Measurements from ENCODE around the gene C8A. TPM values are rescaled to one million over a fixed set of nuclear protein-coding genes. Genes with fewer than 3 reads are reported as not detected.

C8A gene
- total RNA-seq, 1 experiment from 2014 or later: not detected

DNA sequence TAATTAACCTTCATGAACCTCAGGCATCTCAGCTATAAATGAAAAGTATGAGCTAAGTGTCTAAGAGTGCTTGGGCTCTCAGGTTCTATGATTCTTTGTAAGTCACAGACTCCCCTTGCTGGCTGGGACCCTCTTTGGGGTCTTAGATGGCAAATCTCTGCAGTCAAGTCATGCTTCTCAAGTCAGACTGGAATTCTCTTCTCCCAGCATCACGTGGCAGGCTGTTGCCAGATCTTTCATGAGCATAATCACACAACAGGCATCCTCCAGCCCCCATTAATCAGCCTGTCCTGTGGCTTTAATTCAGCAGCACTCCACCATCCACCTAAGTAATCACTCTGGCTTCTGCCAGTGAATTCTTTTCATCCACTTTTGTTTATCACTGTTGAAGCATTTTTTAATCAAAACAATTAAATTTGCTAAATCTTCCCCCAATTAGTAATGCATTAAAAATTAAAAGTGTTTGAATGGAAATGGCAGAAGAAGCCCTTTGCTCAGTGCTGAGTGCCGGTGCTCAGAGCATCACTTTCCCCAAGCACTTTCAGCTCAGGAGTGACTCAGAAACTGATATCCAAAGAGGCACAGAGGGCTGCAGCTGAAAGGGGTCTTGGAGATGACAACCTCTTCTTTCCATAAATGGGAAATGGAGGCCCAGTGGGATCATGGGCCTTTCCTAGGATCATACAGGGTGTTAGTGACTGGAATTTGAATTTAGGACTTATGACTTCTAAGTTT, 50.2 kb downstream of the C8A start:
- no peak for DNase-seq
- no peaks in the 10 kb centered on the region for H3K9me3 ChIP-seq
- H3K4me3 ChIP-seq: no peak overlapping the region
- no peaks in the 10 kb centered on the region for H3K36me3 ChIP-seq
- H3K27me3 ChIP-seq: no peaks in the 10 kb centered on the region

DNA sequence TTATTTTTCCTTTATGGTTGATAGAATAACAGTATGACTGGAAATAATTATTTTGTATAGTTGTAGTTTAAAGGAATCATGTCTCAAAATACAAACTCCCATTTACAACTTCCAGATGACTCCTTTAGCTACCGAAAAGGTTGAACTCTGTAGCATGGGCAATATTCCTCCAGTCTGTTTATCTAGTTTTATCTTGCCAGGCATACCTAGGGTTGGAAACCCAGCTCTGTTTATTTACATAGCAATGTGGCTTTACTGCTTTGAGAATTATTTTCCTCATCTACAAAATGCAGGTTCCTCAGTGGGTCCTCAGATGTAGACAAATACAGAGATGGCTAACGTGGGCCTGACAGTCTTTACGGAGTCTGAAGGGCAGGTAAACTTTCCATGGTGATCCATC, 51.1 kb downstream of the C8A start:
- Histone ChIP-seq H3K4me3 (no peak overlapping the region), H3K9me3 (no peaks in the 10 kb centered on the region), H3K27me3 (no peaks in the 10 kb centered on the region), H3K36me3 (no peaks in the 10 kb centered on the region)
- no peak for DNase-seq

DNA sequence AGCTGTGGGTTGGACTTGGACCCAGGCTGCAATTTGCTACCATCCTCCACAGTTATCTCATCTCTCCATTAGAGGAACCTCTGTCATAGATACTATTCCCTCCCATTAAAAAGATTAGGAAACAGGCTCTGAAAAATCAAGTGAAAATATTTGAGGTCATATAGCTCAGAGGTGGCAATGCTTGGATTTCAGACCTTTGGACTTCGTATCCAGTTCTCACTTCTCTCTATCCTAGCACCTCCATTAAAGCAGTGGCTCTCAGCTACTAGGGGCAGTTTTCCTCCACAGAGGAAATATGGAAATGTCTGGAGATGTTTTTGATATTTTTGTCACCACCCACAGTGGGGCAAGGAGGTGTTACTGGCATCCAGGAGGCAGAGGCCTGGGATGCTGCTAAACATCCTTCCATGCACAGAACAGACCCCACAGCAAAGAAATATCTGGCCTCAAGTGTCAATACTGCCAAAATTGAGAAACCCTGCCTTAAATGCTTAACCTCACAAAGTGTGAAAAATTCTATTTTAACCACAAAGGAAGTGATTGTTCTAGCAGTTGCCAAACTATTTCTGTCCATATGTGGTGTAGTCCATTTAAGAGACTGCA, 54.1 kb downstream of the C8A start:
- Histone ChIP-seq H3K9me3 (no peaks in the 10 kb centered on the region), H3K27me3 (no peaks in the 10 kb centered on the region), H3K36me3 (no peaks in the 10 kb centered on the region), H3K4me3 (no peak overlapping the region)
- no peak for DNase-seq

DNA sequence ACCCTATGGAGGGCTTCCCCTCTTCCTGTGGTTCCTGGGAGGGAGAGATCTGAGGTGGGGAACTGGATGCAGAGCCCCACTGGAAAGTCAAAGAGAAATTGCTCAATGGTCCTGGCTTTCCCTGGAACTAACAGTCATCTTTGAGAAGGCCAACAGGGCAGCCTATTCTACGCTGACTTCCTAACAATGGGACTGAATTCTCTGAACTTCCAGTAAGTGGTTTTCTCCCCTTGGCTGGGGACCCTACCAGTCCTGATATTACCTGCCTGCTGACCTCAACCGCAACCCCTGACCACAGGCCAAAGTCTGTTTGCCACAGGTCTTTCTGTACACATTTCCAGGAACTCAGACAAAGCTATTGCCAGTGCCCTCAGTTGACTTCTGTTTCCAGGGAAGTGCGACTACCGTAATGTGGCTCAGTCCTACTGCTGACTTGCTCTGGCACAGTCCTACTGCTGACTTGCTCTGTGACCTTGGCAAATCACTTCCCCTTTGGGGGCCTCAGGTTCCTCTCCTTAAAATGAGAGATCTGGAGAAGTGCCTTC, 55.9 kb downstream of the C8A start:
- no peak overlapping the region for H3K4me3 ChIP-seq
- H3K9me3 ChIP-seq: no peaks in the 10 kb centered on the region
- H3K27me3 ChIP-seq: no peaks in the 10 kb centered on the region
- no peaks in the 10 kb centered on the region for H3K36me3 ChIP-seq
- DNase-seq: no peak

DNA sequence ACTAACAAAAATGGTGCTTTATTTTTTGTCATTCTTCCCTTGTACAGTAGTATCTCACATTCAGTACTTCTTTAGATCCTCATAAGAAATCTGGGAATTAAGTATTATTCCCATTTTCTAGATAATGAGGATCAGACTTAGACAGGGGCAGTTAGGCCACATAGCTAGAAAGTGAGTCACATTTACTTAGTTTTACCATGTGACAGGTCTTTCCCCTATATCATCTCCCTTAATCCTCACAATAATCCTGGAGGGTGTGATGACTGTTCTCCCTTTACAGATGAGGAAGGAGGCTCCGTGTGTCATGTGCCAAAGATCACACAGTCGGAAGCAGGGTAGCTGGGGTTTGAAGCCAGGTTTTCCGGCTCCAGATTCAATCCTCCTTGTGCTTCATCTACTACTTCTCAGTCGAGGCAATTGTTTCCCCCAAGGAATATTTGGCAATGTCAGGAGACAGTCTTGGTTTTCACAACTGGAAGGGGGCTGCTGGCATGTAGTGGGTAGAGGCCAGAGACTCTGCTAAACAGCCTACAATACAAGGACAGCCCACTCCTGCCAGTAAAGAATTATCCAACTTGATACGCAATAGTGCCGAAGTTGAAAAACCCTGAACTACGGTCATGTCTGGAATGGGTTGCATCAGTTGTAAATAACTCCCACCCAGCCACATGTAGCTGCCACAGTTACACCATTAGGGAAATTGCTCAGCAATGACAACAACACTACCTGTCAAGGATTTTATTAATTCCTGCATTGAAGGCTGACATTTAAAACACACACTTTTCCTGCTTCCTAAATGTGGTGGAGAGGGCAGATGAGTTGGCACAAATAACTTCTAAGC, 56.7 kb downstream of the C8A start:
- no peaks in the 10 kb centered on the region for H3K36me3 ChIP-seq
- DNase-seq: peak; percentile 46
- no peak overlapping the region for H3K4me3 ChIP-seq
- no peaks in the 10 kb centered on the region for H3K9me3 ChIP-seq
- no peaks in the 10 kb centered on the region for H3K27me3 ChIP-seq

DNA sequence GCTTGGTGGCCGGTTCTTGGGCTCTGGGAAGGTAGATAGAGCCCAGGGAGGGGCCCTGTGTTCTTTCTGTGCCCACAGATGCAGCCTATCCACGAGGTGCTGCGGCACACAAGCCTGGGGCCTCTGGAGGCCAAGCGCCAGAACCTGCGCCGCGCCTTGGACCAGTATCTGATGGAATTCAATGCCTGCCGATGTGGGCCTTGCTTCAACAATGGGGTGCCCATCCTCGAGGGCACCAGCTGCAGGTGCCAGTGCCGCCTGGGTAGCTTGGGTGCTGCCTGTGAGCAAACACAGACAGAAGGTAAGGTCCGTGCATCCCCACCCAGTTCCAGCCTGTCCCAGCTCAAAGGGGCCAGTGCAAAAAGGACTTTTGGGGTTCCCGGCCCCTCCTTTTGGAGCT, 57.7 kb downstream of the C8A start:
- Histone ChIP-seq H3K36me3 (no peaks in the 10 kb centered on the region), H3K4me3 (no peak overlapping the region), H3K27me3 (no peaks in the 10 kb centered on the region), H3K9me3 (no peaks in the 10 kb centered on the region)
- no peak for DNase-seq

DNA sequence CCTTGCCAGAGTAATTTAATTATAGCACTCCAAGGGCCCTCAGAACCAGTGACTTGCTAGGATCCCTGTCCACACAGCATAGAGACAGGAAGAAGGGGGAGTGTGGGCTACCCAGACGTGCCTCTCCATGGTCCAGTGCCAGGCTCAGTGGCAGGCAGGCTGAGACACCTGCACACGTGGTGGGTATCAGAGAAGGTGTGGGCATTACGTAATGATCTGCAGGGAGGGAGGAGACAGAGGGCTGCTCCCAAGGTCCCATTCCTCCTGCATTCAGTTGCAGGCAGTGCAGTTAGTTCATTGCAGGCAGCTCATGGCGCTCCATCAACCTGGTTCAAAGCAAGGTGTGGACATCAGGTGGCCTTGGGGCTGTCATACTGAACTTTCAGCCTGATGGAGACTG, 61.4 kb downstream of the C8A start:
- no peak overlapping the region for H3K4me3 ChIP-seq
- DNase-seq: no peak
- no peaks in the 10 kb centered on the region for H3K27me3 ChIP-seq
- no peaks in the 10 kb centered on the region for H3K36me3 ChIP-seq
- H3K9me3 ChIP-seq: no peaks in the 10 kb centered on the region

DNA sequence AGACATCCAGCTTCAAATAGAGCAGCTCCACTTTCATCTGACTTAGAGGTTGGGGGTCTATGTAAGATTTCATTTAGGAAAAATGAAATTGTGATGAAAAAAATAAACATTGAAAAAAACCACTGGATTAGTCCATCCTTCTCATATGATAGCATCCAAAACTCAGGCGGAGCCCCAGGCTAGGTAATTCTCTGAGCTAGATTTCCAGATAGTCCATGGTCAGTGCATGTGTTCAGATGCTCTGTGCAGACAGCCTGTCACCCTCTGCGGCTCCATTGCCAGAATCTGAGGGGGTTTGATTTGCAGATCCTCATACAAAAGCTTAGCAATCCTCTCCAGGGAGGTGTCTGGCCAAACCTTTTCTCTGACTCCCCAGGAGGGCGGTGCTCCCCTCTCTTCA, 62.0 kb downstream of the C8A start:
- DNase-seq: no peak
- no peaks in the 10 kb centered on the region for H3K27me3 ChIP-seq
- H3K4me3 ChIP-seq: no peak overlapping the region
- H3K36me3 ChIP-seq: no peaks in the 10 kb centered on the region
- no peaks in the 10 kb centered on the region for H3K9me3 ChIP-seq

DNA sequence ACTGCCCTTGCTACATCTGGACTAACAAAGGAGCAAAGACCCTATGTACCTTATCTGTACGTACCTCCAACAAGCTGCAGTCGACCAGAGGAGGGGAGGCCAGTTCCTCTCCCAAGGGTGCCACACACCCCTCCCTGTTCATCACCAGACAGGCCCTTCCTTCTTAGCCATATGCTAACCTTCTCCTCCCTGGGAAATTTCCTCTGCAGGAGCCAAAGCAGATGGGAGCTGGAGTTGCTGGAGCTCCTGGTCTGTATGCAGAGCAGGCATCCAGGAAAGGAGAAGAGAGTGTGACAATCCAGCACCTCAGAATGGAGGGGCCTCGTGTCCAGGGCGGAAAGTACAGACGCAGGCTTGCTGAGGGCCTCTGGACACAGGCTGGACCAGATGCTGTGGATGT, 62.8 kb downstream of the C8A start:
- DNase-seq: no peak
- Histone ChIP-seq H3K27me3 (no peaks in the 10 kb centered on the region), H3K36me3 (no peaks in the 10 kb centered on the region), H3K4me3 (no peak overlapping the region), H3K9me3 (no peaks in the 10 kb centered on the region)

DNA sequence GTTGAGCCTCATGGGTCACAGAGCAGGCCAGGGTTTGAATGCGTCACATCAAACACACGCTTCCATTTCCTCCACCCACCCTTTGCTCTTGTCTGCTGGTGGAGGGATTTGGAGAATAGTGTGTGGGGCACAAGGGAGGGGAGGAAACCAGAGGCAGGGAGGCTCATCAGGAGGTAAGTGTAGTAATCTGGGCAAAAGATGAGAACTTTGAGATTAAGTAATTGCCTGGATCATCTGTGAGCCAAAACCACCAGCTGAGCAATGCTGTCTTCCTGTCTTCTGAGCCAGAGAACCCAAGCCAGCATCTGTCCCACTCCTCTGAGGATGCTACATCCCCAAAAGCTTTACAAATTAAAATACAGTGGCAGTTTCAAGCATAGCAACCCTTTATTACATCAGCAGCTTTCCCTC, 66.0 kb downstream of the C8A start:
- H3K36me3 ChIP-seq: no peaks in the 10 kb centered on the region
- peak; percentile 22 for DNase-seq
- no peaks in the 10 kb centered on the region for H3K9me3 ChIP-seq
- H3K4me3 ChIP-seq: no peak overlapping the region
- no peaks in the 10 kb centered on the region for H3K27me3 ChIP-seq

DNA sequence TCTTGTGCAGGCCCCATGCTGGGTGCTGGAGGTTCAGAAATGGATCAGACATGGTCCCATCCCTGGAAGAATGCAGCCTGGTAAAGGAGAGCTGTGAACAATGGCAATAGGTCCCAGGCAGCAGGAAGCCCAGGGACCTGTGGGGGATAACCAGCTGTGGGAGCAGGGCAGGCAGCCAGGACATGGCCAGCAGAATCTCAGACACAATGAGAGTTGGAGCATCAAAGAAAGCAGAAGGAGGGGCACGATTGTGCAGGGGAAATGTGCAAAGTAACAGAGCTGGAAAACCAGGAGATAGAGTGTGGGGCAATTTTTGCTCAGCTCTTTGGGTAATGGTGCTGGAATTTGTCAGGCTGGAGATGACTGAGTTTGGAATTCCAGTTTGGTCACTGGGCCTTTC, 66.9 kb downstream of the C8A start:
- Histone ChIP-seq H3K4me3 (no peak overlapping the region), H3K9me3 (no peaks in the 10 kb centered on the region), H3K27me3 (no peaks in the 10 kb centered on the region), H3K36me3 (no peaks in the 10 kb centered on the region)
- no peak for DNase-seq

DNA sequence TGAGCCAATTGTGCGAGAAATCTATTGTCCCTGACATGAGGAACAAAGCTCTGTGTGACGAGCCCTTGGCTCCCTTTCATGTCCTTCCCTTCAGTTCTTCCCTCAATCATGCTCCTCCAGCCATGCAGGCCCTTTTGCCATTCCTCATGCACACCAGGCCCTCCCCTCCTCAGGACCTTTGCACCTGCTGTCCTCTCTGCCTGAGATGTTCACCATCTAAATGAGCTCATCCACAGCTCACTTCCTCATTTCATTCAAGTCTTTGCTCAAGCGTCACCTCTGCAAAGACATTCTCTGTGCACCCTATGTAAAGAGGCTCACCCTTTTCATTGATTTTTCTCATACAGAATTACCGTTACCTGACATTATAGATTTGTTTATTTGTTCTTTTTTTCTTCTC, 67.5 kb downstream of the C8A start:
- Histone ChIP-seq H3K36me3 (no peaks in the 10 kb centered on the region), H3K27me3 (no peaks in the 10 kb centered on the region), H3K4me3 (no peak overlapping the region), H3K9me3 (no peaks in the 10 kb centered on the region)
- DNase-seq: no peak

DNA sequence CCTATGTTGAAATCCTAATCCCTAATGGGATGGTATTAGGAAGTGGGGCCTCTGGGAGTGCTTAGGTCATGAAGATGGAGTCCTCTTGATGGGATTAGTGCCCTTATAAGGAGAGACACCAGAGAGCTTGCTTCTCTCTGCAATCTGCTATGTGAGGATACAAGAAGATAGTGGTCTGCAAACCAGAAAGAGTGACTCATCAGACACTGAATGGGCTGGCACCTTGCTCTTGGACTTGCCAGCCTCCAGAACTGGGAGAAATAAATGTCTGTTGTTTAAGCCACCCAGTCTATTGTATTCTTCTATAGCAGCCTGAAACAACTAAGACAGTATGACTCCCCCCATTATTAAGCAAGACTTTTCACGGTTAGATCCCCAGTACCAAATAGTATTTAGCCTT, 67.9 kb downstream of the C8A start:
- no peak overlapping the region for H3K4me3 ChIP-seq
- no peak for DNase-seq
- no peaks in the 10 kb centered on the region for H3K27me3 ChIP-seq
- H3K36me3 ChIP-seq: no peaks in the 10 kb centered on the region
- H3K9me3 ChIP-seq: no peaks in the 10 kb centered on the region

DNA sequence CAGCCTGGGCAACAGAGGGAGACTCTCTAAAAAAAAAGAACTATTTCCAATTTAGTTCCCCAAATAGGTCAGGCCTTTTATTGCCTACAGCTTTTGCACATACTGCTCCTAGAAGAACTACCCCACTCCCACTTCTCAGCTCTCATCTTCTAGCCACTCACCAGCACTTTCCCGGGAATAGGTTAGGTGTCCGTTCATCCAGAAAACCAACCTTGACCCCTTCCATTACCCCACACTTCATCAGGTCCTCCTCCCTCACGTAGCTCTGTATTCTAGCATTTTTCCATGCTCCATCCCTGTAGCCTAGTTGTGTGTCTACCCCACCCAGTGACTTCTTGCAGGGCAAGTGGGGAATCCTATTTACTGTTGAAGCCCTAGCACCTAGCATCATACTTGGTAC, 68.6 kb downstream of the C8A start:
- no peak overlapping the region for H3K4me3 ChIP-seq
- no peaks in the 10 kb centered on the region for H3K9me3 ChIP-seq
- no peaks in the 10 kb centered on the region for H3K36me3 ChIP-seq
- no peak for DNase-seq
- H3K27me3 ChIP-seq: no peaks in the 10 kb centered on the region

DNA sequence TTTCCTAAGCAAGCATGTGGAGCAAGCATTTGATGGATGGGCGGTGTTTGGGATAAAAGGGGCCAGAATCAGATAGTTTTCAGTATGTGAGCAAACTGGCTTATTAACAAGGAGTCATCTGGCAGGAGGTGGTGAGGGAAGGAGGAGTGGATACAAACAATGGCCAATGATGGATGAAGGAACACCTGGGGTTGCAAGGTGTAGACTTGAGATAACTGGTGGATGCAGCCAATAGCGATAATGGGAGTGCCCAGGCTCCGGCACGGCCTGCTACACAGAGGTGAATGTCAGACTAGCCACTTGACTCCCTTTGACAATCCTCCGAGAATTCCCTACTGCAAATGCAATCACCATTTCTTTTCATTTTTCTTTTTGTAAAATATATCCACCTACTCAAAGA, 69.5 kb downstream of the C8A start:
- Histone ChIP-seq H3K27me3 (no peaks in the 10 kb centered on the region), H3K9me3 (no peaks in the 10 kb centered on the region), H3K4me3 (no peak overlapping the region), H3K36me3 (no peaks in the 10 kb centered on the region)
- no peak for DNase-seq

DNA sequence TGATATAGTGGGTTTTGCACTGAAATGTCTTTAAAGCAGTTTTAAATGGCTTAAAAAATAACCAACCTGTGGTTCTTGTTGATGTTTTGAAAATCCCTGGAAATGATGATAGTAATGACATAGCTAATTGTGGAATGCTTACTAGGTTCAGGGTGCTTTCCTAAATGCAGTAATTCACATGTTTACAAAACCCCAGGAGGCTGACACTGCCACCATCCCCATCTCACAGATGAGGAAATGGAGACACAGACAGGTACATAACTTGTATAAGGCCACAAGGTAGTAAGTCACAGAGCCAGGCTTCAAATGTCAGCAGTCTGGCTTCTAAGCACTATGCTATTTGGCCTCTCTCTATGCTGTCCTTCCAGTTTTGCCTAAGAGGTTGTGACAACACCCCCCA, 70.6 kb downstream of the C8A start:
- Histone ChIP-seq H3K9me3 (no peaks in the 10 kb centered on the region), H3K36me3 (no peaks in the 10 kb centered on the region), H3K4me3 (no peak overlapping the region), H3K27me3 (no peaks in the 10 kb centered on the region)
- no peak for DNase-seq

DNA sequence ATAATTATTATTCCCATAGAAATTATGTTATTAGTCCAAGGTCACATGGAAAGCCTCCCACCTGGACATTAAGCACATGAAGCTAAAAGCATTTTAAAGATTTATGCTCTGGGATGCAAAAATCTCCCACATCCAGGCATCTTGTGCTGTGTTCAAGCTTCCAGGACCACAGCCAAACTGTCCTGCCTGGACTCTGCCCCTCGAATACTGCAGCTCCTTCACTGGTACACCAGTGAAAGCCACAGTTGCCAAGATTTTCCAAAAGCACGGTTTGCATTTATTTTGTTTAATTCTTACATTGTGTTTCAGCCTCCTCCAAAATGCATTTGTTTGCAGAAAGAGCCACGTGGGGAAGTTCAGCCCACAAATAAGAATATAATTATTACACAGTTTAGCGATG, 72.6 kb downstream of the C8A start:
- Histone ChIP-seq H3K9me3 (no peaks in the 10 kb centered on the region), H3K36me3 (no peaks in the 10 kb centered on the region), H3K27me3 (no peaks in the 10 kb centered on the region), H3K4me3 (no peak overlapping the region)
- DNase-seq: no peak
